ENCODE data around the gene EIPR1.
"Not testable (repeated sequence)": the region's sequence is repeated elsewhere in the genome, so short reads cannot be mapped to it uniquely, and the experiment has no call there.

The EIPR1 gene

DNA sequence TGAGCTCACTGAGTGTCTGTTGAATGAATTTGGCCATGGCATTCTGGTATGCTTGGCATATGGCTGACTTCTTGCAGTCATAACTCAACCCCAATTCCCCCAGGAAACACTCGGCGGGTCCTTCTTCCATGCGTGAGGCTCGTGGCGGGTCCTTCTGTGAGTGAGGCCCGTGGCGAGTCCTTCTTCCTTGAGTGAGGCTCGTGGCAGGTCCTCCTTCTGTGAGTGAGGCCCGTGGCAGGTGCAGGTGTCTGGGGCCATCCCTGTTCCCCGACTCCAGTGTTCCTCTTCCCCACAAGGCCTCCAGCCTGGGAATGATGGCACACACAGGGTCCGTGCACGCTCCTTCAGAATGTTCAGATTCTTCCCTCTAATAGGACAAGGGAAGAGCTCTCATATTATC is 169.0 kb downstream of the EIPR1 start:
- no peak for DNase-seq

DNA sequence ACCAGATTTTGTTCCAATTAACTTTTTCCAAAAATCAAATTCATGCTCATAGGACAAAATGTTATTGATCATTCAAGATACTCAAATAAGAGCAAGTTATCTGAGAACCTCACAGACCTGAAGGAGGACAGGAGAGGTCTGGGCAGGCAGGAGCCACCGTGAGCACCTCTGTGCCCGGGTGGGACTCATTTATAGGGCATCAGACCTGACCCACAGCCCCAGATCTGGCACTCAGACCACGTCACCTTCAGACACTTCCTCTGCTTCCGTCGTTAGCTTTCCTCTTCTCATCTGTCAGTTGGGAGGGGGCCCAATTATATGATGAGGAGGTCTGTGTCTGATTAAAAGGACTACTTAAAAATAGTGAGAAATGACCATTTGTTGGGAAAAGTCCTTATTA is 169.4 kb downstream of the EIPR1 start:
- DNase-seq, result no peak

DNA sequence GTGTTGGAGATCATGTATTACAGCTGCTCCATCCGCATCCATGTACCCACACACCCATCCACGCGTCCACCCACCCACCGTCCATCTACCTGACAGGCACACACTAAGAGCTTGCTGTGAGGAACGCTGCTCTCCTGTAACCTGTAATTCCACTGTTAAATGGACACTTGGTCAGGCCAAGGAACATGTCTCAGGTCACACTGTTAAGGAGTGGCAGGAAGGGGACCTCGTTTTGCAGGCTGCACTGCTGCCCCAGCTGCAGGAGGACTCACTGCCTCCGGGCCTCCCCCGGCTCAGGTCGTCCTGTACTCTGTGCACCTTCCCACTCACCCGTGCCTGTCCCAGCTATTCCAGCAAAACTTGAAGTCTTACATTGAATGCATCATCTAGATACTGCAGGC is 170.5 kb downstream of the EIPR1 start:
- no peak for DNase-seq

DNA sequence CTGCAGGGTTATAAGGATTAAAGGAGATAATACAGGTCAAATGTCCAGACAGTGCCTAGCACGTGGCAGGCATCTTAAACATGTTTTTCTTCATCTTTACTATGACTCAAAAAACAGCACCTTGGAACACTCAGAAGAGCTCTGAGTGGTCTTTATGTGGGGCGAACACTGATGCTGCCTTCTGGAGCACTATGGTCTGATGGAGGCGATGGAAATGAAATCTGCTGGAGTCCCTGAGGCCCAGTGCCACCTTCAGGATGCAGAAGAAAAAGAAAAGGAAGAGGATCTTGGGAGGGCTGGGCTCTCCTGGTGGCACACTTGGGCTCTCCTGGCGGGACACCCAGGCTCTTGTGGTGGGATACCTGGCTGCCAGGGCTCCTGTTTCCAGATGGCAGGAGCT is 171.8 kb downstream of the EIPR1 start:
- DNase-seq, result no peak

DNA sequence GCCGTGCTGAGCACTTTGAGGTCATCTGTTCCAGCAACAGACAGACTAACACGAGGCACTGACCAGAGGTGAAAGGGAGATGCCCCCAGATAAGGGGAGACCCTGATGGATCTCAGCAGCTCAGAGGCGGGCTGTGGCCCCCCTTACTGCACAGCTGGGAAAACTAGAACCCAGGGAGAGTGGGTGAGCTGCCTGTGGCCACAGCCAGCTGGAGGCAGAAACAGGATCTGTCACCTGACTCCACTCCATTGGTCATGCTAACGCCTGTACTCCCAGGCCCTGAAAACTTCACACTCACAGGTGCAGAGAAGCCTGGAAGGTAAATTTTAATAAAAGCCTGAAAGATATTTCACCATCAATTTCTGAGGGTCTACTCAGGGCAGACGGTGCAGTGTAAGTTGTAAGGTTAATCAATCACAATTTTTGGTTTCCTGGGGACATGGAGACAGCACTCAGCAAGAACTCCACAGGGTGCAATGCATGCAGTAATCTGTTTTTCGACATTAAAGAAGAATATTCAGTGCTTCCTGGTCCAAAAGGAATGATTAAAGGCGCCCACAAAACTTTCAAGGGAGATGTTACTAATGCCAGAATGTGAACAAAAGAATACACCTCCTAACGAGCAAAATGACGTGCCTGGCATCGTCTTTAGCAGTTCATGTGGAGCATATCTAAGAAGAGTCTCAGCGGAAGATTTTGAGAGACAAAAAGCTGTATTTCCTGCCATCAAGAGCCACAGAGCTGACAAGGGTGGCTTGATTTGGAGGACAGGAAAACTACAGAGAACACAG is 173.4 kb downstream of the EIPR1 start:
- no peak for DNase-seq

DNA sequence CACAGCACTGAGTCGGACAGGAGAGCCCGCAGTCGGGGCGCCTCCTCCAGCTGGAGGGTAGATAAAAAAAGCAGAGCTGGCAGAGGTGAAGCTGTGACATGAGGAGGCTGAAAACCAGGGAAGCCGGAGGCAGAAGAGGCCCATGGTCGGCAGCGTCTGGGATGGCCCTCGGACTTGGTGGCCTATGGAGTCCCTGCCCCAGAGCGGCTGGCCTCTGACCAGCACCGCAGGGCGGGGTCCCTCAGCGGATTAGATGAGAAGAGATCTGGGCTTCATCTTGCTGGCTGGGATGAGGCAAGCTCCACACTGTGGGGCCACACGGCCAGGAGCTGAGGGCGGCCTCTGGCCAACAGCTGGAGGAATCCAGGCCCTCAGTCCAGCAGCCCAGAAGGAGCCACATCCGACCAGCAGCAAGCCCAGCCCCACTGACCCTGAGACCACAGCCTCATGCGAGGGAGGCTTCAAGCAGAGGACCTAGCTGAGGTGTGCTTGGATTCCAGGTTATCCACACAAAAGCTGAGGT is 174.1 kb downstream of the EIPR1 start:
- no peak for DNase-seq

DNA sequence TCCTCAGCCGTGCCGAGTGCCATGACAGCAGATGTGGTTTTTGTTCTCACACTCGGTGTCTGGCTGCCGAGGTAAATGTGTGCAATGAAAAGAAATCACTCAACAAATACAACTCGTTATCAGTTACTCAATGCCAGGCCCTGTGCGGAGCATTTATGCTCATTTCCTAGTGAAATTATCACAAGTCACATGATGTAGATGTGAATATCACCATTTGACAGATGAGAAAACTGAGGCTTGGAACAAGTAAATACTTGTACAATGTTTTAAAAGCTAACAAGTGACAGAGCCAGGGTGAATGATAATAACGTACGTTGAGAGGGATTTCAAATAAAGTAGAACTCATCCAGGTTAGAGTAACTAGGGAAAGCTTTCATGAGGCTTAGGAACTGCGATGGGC is 174.7 kb downstream of the EIPR1 start:
- no peak for DNase-seq

DNA sequence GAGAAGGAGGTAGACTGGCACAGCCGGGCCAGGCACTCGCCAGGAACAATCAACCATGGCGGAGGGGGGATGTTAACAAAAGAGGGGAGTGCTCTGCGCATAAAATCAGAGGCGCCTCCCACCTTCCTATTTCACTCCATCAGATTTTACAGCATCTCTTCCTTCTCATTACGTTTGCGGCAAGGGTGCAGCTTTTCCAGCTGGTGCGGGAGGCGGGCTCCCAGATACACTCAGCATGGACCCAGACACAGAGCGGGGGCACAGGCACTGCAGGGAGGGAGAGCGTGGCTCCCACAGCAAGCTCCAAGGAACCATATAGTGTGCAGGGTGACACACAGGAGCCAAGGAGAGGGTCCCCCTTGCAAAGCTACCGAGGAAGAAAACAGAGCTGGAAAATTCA is 176.3 kb downstream of the EIPR1 start:
- no peak for DNase-seq

DNA sequence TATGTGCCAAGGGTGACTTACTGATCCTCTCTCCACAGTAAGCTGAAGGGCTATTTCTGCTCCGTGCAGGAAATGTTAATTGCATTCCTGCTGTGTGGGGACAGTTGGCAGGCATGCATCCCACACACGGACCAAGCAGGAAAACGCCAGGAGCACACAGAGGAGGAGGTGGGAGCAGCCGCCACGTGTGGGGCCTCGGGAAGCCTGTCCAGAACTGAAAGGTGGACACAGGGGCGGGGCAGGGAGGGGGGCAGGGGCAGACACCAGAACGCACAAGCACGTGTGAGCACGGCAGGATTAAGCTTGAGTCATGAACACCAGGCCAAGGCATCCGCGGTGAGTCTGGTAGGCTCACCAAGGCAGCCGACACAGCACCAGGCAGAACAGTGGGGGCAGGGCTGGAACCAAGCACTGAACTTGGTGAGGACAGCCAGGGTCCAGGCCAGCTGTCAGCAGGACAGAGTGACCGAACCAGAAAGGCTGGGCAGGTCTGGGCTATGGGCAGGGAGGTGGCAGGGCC is 177.1 kb downstream of the EIPR1 start:
- DNase-seq, result no peak

DNA sequence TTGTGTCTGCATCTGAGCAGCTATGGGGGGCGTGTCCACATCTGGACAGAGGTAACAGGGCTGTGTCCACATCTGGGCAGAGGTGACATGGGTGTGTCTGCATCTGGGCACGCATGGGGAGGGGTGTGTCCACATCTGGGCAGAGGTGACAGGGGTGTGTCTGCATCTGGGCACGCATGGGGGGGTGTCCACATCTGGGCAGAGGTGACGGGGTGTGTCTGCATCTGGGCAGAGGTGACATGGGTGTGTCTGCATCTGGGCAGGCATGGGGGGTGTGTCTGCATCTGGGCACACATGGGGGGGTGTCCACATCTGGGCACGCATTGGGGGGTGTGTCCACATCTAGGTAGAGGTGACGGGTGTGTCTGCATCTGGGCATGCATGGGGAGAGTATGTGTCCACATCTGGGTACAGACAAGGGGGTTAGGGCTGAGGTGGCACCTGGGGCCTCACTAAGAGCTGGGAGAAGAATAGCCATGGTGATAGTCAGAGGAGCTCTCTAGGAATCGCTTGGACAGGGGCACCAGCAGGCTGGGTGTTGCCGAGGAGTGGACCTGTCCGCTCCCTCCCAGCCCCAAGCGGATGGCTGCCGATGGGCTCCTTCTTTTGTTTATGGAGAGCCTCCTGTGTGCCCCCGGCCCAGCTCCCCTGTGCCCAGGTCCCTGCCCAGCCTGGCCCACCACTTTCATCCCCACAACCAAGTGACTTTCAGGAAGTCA is 177.8 kb downstream of the EIPR1 start:
- no peak for DNase-seq

DNA sequence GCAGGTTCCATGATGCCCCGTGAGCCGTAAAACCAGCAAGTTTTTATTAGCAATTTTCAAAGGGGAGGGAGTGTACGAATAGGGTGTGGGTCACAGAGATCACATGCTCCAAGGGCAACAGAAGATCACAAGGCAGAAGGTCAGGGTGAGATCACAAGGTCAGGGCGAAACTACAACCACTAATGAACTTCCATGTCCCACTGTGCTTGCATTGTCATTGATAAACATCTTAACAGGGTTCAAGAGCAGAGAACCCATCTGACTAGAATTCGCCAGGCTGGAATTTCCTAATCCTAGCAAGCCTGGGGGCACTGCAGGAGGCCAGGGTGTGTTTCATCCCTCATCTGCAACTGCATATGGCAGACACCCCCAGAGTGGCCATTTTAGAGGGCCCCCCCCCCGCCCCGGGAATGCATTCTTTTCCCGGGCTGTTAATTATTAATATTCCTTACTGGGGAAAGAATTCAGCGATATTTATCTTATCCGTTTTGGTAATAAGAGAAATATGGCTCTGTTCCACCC is 178.9 kb downstream of the EIPR1 start:
- not testable (repeated sequence) for DNase-seq

DNA sequence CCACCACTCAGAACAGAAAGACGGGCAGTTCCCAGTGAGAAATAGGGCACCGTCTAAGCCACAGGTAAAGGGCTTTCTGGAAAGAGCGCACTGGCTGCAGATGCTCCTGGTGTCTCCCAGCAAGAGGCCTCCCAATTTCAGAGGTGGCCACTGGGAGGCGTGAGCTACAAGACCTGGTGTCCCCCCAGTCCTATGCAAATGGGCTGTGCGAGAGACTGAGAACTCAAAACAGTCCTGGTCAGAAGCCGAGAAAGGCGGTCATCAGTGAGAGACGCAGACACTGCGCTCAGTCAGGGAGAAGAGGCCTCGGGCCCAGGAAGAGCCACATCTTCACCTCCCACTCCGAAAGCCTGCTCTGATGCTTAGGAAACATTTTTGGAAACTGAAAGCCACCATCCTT is 179.5 kb downstream of the EIPR1 start:
- peak; percentile 6 for DNase-seq

DNA sequence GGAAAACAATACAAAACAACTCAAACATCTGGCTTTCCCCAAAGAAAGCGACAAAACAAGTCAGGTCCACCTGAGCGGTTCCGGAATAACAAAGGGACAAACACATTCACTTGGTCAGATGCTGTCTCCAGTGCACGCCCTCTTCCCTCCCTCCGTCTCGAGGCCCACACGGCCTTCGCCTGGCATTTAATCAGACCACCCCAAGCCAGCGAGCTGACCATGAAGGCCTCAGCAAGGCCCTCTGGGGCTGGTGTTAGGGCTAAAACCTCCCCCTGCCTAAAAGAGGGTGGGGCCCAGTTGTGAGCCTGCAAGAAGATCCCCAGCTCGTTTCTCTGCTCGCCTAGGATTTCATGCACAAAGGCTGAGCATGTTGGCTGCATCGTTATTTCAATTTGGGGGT is 180.3 kb downstream of the EIPR1 start:
- no peak for DNase-seq

DNA sequence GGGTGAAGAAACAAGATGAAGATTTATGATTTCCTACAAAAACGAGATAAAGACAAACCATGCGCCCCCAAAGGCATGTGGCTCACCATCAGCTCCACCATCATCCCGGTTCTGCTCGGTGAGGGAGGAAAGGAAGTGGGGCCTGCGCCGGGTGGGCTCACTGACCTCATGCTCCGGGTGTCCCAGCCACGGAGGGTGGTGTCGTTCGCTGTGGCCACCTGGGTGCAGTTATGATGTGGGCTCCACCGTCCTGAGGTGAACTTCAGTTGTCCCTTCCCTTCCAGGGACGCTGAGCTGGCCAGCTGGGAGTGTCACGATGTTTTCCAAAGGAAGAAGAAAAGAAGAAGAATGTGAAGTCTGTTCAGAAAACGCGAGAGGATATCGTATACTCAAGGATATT is 180.9 kb downstream of the EIPR1 start:
- DNase-seq, result no peak

DNA sequence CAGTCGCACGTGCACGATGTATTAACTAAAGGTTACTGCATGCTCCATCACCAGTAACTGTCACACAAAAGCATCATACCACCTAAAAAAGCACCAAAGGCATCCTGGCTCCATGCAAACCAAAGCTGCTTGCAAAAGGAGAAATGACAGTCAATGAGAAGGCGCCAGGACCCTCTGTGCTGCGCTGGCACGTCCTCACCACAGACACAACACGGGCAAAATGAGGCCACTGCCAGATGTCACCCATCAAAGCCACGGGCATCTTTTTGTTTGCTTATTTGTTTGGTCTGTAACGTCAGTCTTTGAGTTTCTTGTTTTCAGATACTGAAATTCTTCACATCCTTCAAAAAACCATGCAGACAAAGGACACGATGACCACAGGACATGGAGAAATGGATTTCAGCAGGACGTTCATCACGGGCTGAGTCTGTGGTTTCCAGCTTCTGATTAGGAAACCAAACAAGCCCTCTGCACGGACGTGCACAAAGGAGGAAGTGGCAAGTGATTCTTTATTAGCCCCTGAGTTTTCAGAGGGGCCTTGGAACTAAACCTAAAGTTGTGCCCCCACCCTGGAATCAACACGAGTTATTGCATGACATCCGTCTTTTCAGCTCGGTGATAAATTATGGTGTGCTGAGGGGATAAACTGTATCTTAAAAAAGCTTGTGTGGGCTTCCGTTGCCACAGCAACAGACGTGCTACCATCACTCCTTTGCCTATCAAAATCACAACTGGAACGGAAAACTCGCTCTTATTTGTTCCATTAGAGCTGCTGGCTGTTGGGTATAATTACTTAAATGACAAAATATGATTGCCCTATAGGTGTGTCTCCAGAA is 181.8 kb downstream of the EIPR1 start:
- DNase-seq, result no peak

DNA sequence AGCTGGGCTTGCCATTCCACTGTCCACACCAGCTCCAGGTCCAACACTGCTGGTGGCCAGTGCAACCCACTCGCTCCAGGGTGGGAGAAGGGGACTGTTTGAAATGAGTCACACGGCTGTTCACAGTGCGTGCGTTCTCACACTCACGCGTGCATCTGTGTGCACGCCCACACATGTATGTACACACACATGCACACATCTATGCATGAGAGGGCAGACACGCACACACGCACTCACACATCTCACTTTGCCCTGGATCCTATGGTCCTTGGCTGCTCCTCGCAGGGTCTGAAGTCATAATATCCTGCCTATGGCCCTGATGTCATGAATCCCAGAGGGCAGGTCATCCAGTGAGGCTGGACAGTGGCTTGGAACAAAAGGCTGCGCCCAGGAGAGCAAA is 182.8 kb downstream of the EIPR1 start:
- DNase-seq, result no peak

DNA sequence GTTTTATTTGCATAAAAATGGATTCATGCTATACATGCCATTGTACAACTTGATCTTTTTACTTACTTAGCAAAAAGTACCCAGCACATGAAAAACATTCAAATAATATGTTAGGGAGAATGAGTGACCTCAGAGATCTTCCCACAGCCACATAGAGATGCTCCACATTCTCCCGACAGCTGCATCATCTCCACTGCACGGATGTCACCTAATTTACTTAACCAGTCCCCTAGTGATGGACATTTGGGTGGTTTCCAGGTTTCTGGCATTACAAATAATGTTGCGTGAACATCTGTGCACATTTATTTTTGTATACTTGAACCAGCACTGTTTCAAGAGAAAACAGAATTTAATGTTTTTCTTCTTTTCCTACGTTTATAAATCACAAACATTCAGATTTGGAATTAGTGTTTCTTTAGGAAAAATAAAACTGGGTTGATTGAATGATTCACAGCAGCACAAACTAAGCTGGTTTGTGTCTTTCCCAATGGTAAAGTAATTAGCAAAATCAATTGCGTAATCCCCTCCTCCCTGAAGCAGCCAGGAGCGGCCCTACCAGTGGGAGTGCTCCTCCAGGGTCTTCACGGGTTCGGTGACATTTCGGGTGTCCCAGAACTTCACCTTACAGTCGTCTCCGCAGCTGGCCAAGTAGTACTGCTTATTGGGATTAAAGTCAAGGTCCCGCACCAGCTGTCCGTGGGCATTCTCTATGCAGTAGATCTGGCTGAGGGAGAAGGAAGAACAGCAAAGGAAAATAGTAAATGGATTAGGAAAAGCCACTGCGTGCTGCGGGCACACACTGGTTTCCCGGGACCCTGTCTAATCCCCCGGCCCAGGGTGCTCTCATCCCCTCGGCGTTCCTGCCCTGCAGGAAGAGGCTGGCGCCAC is 183.9 kb downstream of the EIPR1 start:
- no peak for DNase-seq

DNA sequence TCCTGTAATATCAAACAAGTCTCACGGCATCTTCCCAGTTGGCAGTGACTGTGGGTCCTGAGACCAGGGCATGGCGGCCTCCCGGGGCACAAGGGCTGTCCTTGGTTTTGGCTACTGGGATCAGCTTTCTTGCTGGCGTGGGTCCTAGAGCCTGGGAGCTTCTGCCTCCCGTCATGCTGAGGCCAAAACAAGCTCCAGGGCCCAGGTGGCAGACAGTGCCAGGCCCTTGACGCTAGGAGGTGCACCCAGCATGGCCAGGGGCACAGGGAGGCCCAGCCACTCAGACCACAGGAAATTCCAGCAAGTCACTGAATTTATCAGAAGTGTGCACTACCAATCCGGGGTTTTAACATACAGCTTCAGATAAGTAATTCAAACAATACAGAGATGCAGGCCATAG is 184.7 kb downstream of the EIPR1 start:
- DNase-seq, result no peak

DNA sequence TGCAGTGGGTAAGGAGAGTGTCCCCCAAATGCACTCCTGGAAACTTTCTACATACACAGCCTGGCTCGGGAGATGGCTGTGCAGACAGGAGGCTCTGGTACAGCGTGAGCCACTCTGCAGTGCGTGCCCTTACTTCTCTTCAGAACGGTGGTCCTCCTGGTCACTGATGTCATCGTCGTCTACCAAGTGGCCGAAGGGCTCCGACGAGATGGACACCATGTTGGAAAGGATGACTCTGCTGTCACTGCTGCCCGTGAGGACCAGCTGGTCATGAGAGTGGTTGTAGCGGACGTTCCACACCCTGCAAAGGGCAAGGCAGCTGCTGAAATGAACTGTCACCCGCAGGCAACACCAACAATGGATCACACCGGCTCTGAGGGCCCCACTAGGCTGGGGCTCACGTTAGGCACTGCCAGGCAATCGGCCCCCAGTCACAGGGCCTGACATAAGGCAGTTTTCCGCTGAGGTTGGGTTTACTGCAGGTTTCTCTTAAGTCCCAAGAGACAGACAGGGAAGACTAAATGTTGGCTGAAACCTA is 185.3 kb downstream of the EIPR1 start:
- no peak for DNase-seq

DNA sequence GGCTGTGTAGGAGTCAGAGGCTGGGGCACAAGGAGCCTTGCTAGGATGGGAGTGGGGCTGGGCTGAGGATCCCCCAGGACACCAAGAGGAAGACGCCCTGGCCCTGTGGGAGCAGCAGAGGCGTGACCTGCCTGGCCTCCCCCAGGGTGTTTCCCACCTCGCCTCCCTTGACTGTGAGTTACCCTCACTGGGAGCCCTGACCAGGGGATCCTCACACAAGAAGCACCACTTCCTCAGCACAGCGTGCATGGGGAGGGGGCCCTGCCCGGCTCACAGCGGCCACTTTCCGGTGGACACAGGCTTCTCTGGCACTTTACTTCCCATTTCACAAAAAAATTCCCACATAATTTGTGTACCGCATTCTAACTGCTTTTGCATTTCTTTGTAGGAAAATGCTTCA is 187.7 kb downstream of the EIPR1 start:
- no peak for DNase-seq

DNA sequence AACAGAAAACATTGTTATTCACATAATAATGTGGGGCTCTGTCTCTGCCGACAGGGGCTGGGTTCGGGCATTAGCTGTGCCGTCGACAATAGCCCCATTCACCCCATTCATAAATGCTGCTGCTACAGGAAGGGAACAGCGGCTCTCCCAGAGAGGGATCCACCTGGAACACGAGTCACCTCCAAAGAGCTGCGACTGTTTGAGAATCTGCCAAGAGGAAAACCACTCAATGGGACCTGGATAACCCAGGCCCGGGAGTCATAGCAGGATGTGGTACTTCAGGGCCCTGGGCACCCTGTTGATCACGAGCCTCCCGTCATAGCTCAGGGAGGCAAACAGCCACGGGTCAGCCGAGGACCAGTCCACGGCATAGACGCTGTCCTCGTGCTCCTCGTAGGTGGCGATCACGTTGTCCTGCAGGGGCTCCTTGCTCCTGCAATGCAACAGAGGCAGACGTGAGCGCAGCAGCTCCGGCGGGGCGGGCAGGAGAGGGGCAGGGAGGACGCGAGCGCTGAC is 188.5 kb downstream of the EIPR1 start:
- DNase-seq, result no peak
